GM21529 (cell line): ENCODE data around the gene C14orf119.
A peak's percentile ranks its signal among the peaks of the same experiment; 100 is the strongest.

Experiments
- ATAC-seq: cut with Tn5 transposase; IDR thresholded peaks from one replicate; pipeline ENCODE4 v1.9.1; 2021; ENCODE audit not compliant: unreplicated experiment

The C14orf119 gene

GRCh38 chr14:23086565-23086964 lies 8.7 kb upstream of the C14orf119 start:
- ATAC-seq = no peak

- ATAC-seq = no peak
Measured at GRCh38 chr14:23089498-23090253, 5.6 kb upstream of the C14orf119 start.

GRCh38 chr14:23090254-23090636 lies 5.1 kb upstream of the C14orf119 start:
- no peak for ATAC-seq

- ATAC-seq = no peak
Measured at GRCh38 chr14:23091294-23092225, 3.7 kb upstream of the C14orf119 start.

GRCh38 chr14:23093104-23093503 lies 2.2 kb upstream of the C14orf119 start:
- no peak for ATAC-seq

GRCh38 chr14:23093526-23093925 lies 1.8 kb upstream of the C14orf119 start:
- ATAC-seq = no peak

GRCh38 chr14:23093991-23094665 lies 1.2 kb upstream of the C14orf119 start:
- no peak for ATAC-seq

- ATAC-seq = peak; percentile 33
Measured at GRCh38 chr14:23094666-23095195, 574 bp upstream of the C14orf119 start, which contains the start of gene ACIN1. Gene ACIN1 (minus strand): TSS chr14:23095136. CDS start chr14:23095112, 24 bp downstream.

GRCh38 chr14:23097786-23098185 lies 2.5 kb downstream of the C14orf119 start:
- ATAC-seq = no peak

GRCh38 chr14:23099212-23099861 lies 4.0 kb downstream of the C14orf119 start:
- no peak for ATAC-seq

GRCh38 chr14:23101213-23101970 lies 6.1 kb downstream of the C14orf119 start:
- ATAC-seq = no peak

GRCh38 chr14:23101986-23102625 lies 6.8 kb downstream of the C14orf119 start:
- no peak for ATAC-seq

GRCh38 chr14:23102801-23103200 lies 7.5 kb downstream of the C14orf119 start:
- no peak for ATAC-seq

GRCh38 chr14:23103581-23103980 lies 8.3 kb downstream of the C14orf119 start:
- ATAC-seq = no peak

GRCh38 chr14:23104070-23104590 lies 8.8 kb downstream of the C14orf119 start:
- no peak for ATAC-seq

- no peak for ATAC-seq
Measured at GRCh38 chr14:23104591-23105347, 9.5 kb downstream of the C14orf119 start, which contains the start of gene CIROP. Gene CIROP (minus strand): TSS chr14:23104989. CDS start chr14:23104920, 69 bp downstream.

- ATAC-seq = no peak
Measured at GRCh38 chr14:23105348-23105824, 10.1 kb downstream of the C14orf119 start.

GRCh38 chr14:23106747-23107045 lies 11.4 kb downstream of the C14orf119 start:
- ATAC-seq = no peak
